A549 (cell line): ENCODE measurements around the gene LEPROT. TPM values are rescaled to one million over a fixed set of nuclear protein-coding genes. Genes with fewer than 3 reads are reported as not detected.
"Not testable (repeated sequence)": the region's sequence is repeated elsewhere in the genome, so short reads cannot be mapped to it uniquely, and the experiment has no call there.

Experiments
- ATAC-seq, 2 experiments: fragments of 200-7000 bp in 1 of 2; fragments of >200 bp in 1 of 2; cut with Nextera tagmentation in 1 of 2; cut with Tn5 transposase in 1 of 2; 3 replicates each; pipeline versions ENCODE4 v1.8.0 to v1.9.1; 2018 to 2020; ENCODE audit warnings: mild to moderate bottlenecking in 1 of 2, moderate library complexity in 1 of 2
- CTCF ChIA-PET: fragments of 300-600 bp; sonication (Branson Sonifier 250); formaldehyde crosslinking; extraction: SDS; loops from one replicate; lab custom pipeline; 2021; ENCODE audit warnings: antibody characterized with exemption, inconsistent platforms; lab: Yijun Ruan, JAX
- POLR2A ChIA-PET: fragments of 350-600 bp; formaldehyde crosslinking; extraction: SDS; loops from one replicate; lab custom pipeline; 2021; ENCODE audit warnings: antibody characterized with exemption, inconsistent platforms; lab: Yijun Ruan, JAX
- DNase-seq, 2 experiments: peaks; one replicate each; pipeline versions ENCODE4 v3.0.0 to v3.0.0-alpha.2; 2011 to 2016; ENCODE audit warnings: low read depth in 1 of 2, low spot score in 1 of 2
- FAIRE-seq: peaks from 2 replicates; lab custom pipeline; 2011; peaks lifted over from hg19 to GRCh38; lab: Jason Lieb, UNC
- H3K27ac ChIP-seq, 2 experiments: fragments of >200 bp; sonication (Bioruptor Twin); formaldehyde crosslinking; 3 replicates each; pipeline ENCODE4 v1.5.1; 2016 to 2017
- H3K4me1 ChIP-seq: fragments of >200 bp; sonication (Bioruptor Twin); formaldehyde crosslinking; 3 replicates; pipeline ENCODE4 v1.6.1; 2016
- H3K4me2 ChIP-seq: fragments of >200 bp; sonication (Bioruptor Twin); formaldehyde crosslinking; 3 replicates; pipeline ENCODE4 v1.6.1; 2016
- H3K4me3 ChIP-seq: fragments of >200 bp; sonication (Bioruptor Twin); formaldehyde crosslinking; 3 replicates; pipeline ENCODE4 v1.5.1; 2016
- H3K9me3 ChIP-seq: fragments of >200 bp; sonication (Bioruptor Twin); formaldehyde crosslinking; 3 replicates; pipeline ENCODE4 v1.6.1; 2016
- CBX2 ChIP-seq: fragments of 200-600 bp; sonication (generic); IDR thresholded peaks from 2 replicates; pipeline ENCODE4 v1.6.1; 2016; ENCODE audit warnings: low read depth, mild to moderate bottlenecking, borderline replicate concordance
- CTCF ChIP-seq: fragments of >200 bp; sonication (Bioruptor Twin); formaldehyde crosslinking; IDR thresholded peaks from 3 replicates; pipeline ENCODE4 v1.5.1; 2016
- ELK1 ChIP-seq: fragments of 150-350 bp; IDR thresholded peaks from 2 replicates; pipeline ENCODE4 v1.6.1; 2014; ENCODE audit warnings: low read depth, mild to moderate bottlenecking, low read length
- EP300 ChIP-seq, 2 experiments: fragments of >200 bp; sonication (Bioruptor Twin); formaldehyde crosslinking; IDR thresholded peaks; 2 replicates in 1 of 2; 3 replicates in 1 of 2; pipeline ENCODE4 v1.6.1; 2016 to 2017
- FOSB ChIP-seq: fragments of 250-450 bp; sonication (Bioruptor Pico); IDR thresholded peaks from 2 replicates; pipeline ENCODE4 v1.5.0; 2020; ENCODE audit warnings: mild to moderate bottlenecking, moderate library complexity
- FOSL2 ChIP-seq, 2 experiments: fragments of 450-650 bp in 1 of 2; fragments of >200 bp in 1 of 2; sonication (Bioruptor Twin) in 1 of 2; formaldehyde crosslinking; IDR thresholded peaks; 2 replicates each; pipeline versions ENCODE4 v1.5.0 to v1.6.1; 2016 to 2020; ENCODE audit warnings: mild to moderate bottlenecking in 1 of 2, moderate library complexity in 1 of 2
- FOXS1 ChIP-seq: fragments of 250-450 bp; sonication (Bioruptor Pico); IDR thresholded peaks from 2 replicates; pipeline ENCODE4 v1.5.0; 2020; ENCODE audit warnings: mild to moderate bottlenecking, moderate library complexity
- HMGXB4 ChIP-seq: fragments of 250-450 bp; sonication (Bioruptor Pico); IDR thresholded peaks from 2 replicates; pipeline ENCODE4 v1.5.0; 2021; ENCODE audit warnings: mild to moderate bottlenecking, moderate library complexity, borderline replicate concordance
- JUN ChIP-seq, 2 experiments: fragments of >200 bp; sonication (Bioruptor Twin); formaldehyde crosslinking; IDR thresholded peaks; 2 replicates in 1 of 2; 3 replicates in 1 of 2; pipeline ENCODE4 v1.6.1; 2016 to 2017
- KDM1A ChIP-seq: fragments of 200-600 bp; sonication (generic); IDR thresholded peaks from 2 replicates; pipeline ENCODE4 v1.6.1; 2016; ENCODE audit warnings: low read depth, mild to moderate bottlenecking
- MYC ChIP-seq: IDR thresholded peaks from 2 replicates; pipeline ENCODE4 v1.6.1; 2012; ENCODE audit warnings: mild to moderate bottlenecking, inconsistent platforms, low read length, improper control_type of control experiment, borderline replicate concordance
- NFE2L2 ChIP-seq: fragments of 150-350 bp; conservative IDR thresholded peaks from 2 replicates; pipeline ENCODE4 v1.6.1; 2014; ENCODE audit warnings: low read length
- POLR2A ChIP-seq: IDR thresholded peaks from 2 replicates; pipeline ENCODE4 v1.6.1; 2012; ENCODE audit warnings: mild to moderate bottlenecking, low read length
- POLR2AphosphoS2 ChIP-seq: conservative IDR thresholded peaks from 2 replicates; pipeline ENCODE4 v1.6.1; 2012; ENCODE audit warnings: low read length, improper control_type of control experiment, inconsistent platforms
- RAD21 ChIP-seq, 2 experiments: fragments of >200 bp in 1 of 2; sonication (Bioruptor Twin) in 1 of 2; formaldehyde crosslinking in 1 of 2; IDR thresholded peaks in 1 of 2; conservative IDR thresholded peaks in 1 of 2; 2 replicates in 1 of 2; 3 replicates in 1 of 2; pipeline ENCODE4 v1.6.1; 2012 to 2018; ENCODE audit warnings: inconsistent platforms in 1 of 2
- SMC3 ChIP-seq: fragments of >200 bp; sonication (Bioruptor Twin); formaldehyde crosslinking; IDR thresholded peaks from 3 replicates; pipeline ENCODE4 v1.6.1; 2018; ENCODE audit warnings: inconsistent platforms
- ZNF302 ChIP-seq: fragments of 250-450 bp; sonication (Bioruptor Pico); IDR thresholded peaks from 2 replicates; pipeline ENCODE4 v1.9.0; 2021; ENCODE audit warnings: inconsistent platforms, mild to moderate bottlenecking, moderate library complexity
- ZSCAN20 ChIP-seq: fragments of 250-450 bp; sonication (Bioruptor Pico); IDR thresholded peaks from 2 replicates; pipeline ENCODE4 v1.8.0; 2022; ENCODE audit warnings: mild to moderate bottlenecking, moderate library complexity
- WGBS: methylation state at CpG from one replicate; pipeline ENCODE4 v1.1.6; 2017; ENCODE audit errors: missing lambda C conversion rate; 5-methylcytosine and 5-hydroxymethylcytosine counted together
- polyA plus RNA-seq, 4 experiments: library from polyadenylated mRNA; depleted of rRNA in 3 of 4; stranded (reverse); fragments of >200 nt; fragmentation: RNase III in 1 of 4; extraction: RNeasy Plus Mini Kit Qiagen cat#74134 plus additional on column Dnase treatment in 1 of 4; gene quantifications; 2 replicates in 3 of 4; 3 replicates in 1 of 4; pipeline ENCODE4 v1.2.3, GENCODE V29; 2011 to 2017

The LEPROT gene
- polyA plus RNA-seq, 2 of the 4 experiments (the other 2 are of a cell fraction) = 51.2 to 62.9 TPM

- WGBS = 68% methylated on average over 1 of the region's 1 CpG
- POLR2A ChIA-PET = interaction anchor here (1.0 kb wide), 1 partner anchor 244 kb away, joined by 3 read pairs; no protein-coding TSS in a partner anchor
- no peak for FAIRE-seq
Measured at GRCh38 chr1:65459397-65459768, 38.9 kb downstream of the LEPROT start.

GRCh38 chr1:65465837-65466236 lies 45.4 kb downstream of the LEPROT start:
- POLR2A ChIA-PET, H3K27ac ChIP-seq, CTCF ChIA-PET, ATAC-seq, H3K9me3 ChIP-seq, H3K4me2 ChIP-seq, FAIRE-seq, DNase-seq, H3K4me3 ChIP-seq: not testable (repeated sequence)
- peaks cover 11% of the 10 kb centered on the region; the same call in 1 of the 3 replicates for H3K4me1 ChIP-seq
- WGBS = 95% methylated on average over 1 of the region's 1 CpG

More at GRCh38 chr1:65459397-65459768, 38.9 kb downstream of the LEPROT start:
- CTCF ChIA-PET = interaction anchor here (1.0 to 2.4 kb wide), 9 partner anchors 9 to 228 kb away, joined by 3 to 6 read pairs (median 4); no protein-coding TSS in a partner anchor
- TF ChIP-seq FOXS1 (no peak), CTCF (peak; percentile 41), POLR2AphosphoS2 (no peak), RAD21 (conservative IDR thresholded peaks at IDR 0.05 in 1 of 2, IDR thresholded peaks at IDR 0.05 in 1 of 2) (peak; percentile 16 to 64; a peak in 3 of 5 replicates), SMC3 (peak; percentile 29; the same call in 2 of the 3 replicates)
- peaks cover 5% of the 10 kb centered on the region; the same call in 1 of the 3 replicates for H3K4me1 ChIP-seq
- ATAC-seq (peak; percentile 59 to 72; a peak in 5 of 6 replicates), DNase-seq (peak in 1 of 2 experiments; percentile 34)
- H3K9me3 ChIP-seq = no peaks in the 10 kb centered on the region
- H3K27ac ChIP-seq = 0 out of 6 replicates have a peak overlapping the region, but pooled peaks of 1 of the 2 experiments have one; percentile 24
- H3K4me3 ChIP-seq = no peak overlapping the region
- no peak overlapping the region for H3K4me2 ChIP-seq

- H3K9me3 ChIP-seq = no peaks in the 10 kb centered on the region
- no peak overlapping the region for H3K4me3 ChIP-seq
- H3K4me1 ChIP-seq = peaks cover 15% of the 10 kb centered on the region; the same call in 2 of the 3 replicates
- H3K4me2 ChIP-seq = peak overlapping the region; percentile 48; the same call in 2 of the 3 replicates
- no peak for FAIRE-seq
- WGBS = 20% methylated on average over 2 of the region's 6 CpGs
- DNase-seq = peak in 1 of 2 experiments; percentile 41
- TF ChIP-seq NFE2L2 (no peak), POLR2A (no peak), KDM1A (no peak), SMC3 (no peak), HMGXB4 (no peak), ELK1 (no peak), EP300 (IDR thresholded peaks at IDR 0.05) (no peak)
- CTCF ChIA-PET = no interaction called here
- ATAC-seq = peak in 1 of 2 experiments; percentile 73; a peak in 3 of 6 replicates
- H3K27ac ChIP-seq = no peak overlapping the region
- POLR2A ChIA-PET = no interaction called here
Measured at GRCh38 chr1:65467536-65467935, 47.1 kb downstream of the LEPROT start.

- CTCF ChIA-PET = interaction anchor here (1.4 kb wide), 1 partner anchor 10 kb away, joined by 6 read pairs; no protein-coding TSS in a partner anchor
- WGBS = 57% methylated on average over 4 of the region's 4 CpGs
- no peak for FAIRE-seq
- H3K4me2 ChIP-seq = no peak overlapping the region
- H3K4me3 ChIP-seq = no peak overlapping the region
- POLR2A ChIA-PET = no interaction called here
- H3K9me3 ChIP-seq = no peaks in the 10 kb centered on the region
- peaks cover 15% of the 10 kb centered on the region; the same call in 2 of the 3 replicates for H3K4me1 ChIP-seq
- no peak for DNase-seq
- ATAC-seq = no peak
- H3K27ac ChIP-seq = no peak overlapping the region; a peak in 1 of 6 replicates
- TF ChIP-seq FOSL2 (IDR thresholded peaks at IDR 0.05) = no peak
- TF ChIP-seq FOSL2 (CRISPR knock-in tag; IDR thresholded peaks at IDR 0.05) = no peak
- no peak for TF ChIP-seq CBX2
- TF ChIP-seq KDM1A = no peak
- TF ChIP-seq CTCF = no peak
- no peak for TF ChIP-seq FOSB (CRISPR knock-in tag)
- TF ChIP-seq ZNF302 (CRISPR knock-in tag) = no peak
- no peak for TF ChIP-seq ZSCAN20 (CRISPR knock-in tag)
- TF ChIP-seq MYC = no peak
- no peak for TF ChIP-seq JUN (IDR thresholded peaks at IDR 0.05)
Measured at GRCh38 chr1:65469126-65469888, 48.8 kb downstream of the LEPROT start.
